ENCODE measurements around the gene DLL1. TPM values are rescaled to one million over a fixed set of nuclear protein-coding genes. Genes with fewer than 3 reads are reported as not detected.
A peak's percentile ranks its signal among the peaks of the same experiment; 100 is the strongest.
"Not testable (repeated sequence)": the region's sequence is repeated elsewhere in the genome, so short reads cannot be mapped to it uniquely, and the experiment has no call there.

The DLL1 gene
- polyA plus RNA-seq, 3 donors: 0.17 TPM; not detected in 2

DNA sequence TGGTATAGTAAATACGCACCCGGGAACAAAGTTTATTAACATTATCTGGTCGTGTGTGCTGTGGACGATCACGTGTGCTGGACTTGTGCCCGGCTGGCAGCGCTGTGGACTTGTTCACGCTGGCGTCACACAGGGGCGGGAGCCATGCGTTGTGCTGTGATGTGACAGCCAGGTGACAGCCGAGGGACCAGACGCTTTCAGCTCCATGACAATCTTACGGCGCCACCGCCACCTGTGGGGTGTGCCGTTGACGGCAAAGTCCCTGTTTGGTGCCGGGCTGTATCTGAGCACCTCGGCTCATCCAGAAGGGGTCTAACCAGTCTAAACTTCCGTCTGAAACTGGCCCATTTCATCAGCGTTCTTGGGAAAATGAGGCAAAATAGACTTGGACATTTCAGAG, 25.2 kb downstream of the DLL1 start:
- no peak for DNase-seq
- Mint-ChIP-seq H3K4me3 (no peak overlapping the region), H3K4me1 (peaks cover 13% of the 10 kb centered on the region), H3K27me3 (ENCODE audit: low read depth in 3 of 3) (peaks cover 18 to 28% (median 21%) of the 10 kb centered on the region in 3 donors), H3K9me3 (peaks cover 0 to 2% (median 0%) of the 10 kb centered on the region in 7 donors), H3K27ac (peak overlapping the region in 3 of 7 donors; percentile 26 to 88 (median 59)), H3K36me3 (no peaks in the 10 kb centered on the region)
- Histone ChIP-seq H3K9me3 (replicated peaks in 1 of 2; ENCODE audit: control insufficient read depth in 1 of 2, insufficient read depth in 1 of 2, low read length in 2 of 2) (no peaks in the 10 kb centered on the region), H3K4me3 (replicated peaks in 1 of 3; ENCODE audit: low read depth in 2 of 3, low read length in 3 of 3) (no peak overlapping the region), H3K4me2 (replicated peaks; ENCODE audit: extremely low read depth, low read length, poor library complexity, severe bottlenecking) (no peak overlapping the region), H3K27ac (ENCODE audit: low read depth in 1 of 2, low read length in 2 of 2) (peak overlapping the region; percentile 7 to 50), H2AFZ (ENCODE audit: insufficient read depth, low read depth, low read length, poor library complexity, severe bottlenecking) (peak overlapping the region; percentile 65), H3K4me1 (ENCODE audit: control insufficient read depth in 1 of 2, insufficient read depth in 2 of 2, low read length in 2 of 2) (peaks cover 12 to 14% of the 10 kb centered on the region in 2 donors), H4K20me1 (ENCODE audit: insufficient read depth, low read length) (no peaks in the 10 kb centered on the region), H3K79me2 (ENCODE audit: insufficient read depth, low read length) (no peaks in the 10 kb centered on the region), H3K27me3 (ENCODE audit: control insufficient read depth in 2 of 2, insufficient read depth in 2 of 2, low read length in 2 of 2) (peaks cover 0 to 3% of the 10 kb centered on the region in 2 donors), H3K36me3 (replicated peaks in 1 of 2; ENCODE audit: control insufficient read depth in 1 of 2, insufficient read depth in 2 of 2, low read length in 2 of 2) (no peaks in the 10 kb centered on the region), H3K9ac (ENCODE audit: insufficient read depth, low read length, poor library complexity, severe bottlenecking) (no peak overlapping the region)
- intact Hi-C loops (cut with micrococcal nuclease): no loop called here
- TF ChIP-seq, protein P1, sequence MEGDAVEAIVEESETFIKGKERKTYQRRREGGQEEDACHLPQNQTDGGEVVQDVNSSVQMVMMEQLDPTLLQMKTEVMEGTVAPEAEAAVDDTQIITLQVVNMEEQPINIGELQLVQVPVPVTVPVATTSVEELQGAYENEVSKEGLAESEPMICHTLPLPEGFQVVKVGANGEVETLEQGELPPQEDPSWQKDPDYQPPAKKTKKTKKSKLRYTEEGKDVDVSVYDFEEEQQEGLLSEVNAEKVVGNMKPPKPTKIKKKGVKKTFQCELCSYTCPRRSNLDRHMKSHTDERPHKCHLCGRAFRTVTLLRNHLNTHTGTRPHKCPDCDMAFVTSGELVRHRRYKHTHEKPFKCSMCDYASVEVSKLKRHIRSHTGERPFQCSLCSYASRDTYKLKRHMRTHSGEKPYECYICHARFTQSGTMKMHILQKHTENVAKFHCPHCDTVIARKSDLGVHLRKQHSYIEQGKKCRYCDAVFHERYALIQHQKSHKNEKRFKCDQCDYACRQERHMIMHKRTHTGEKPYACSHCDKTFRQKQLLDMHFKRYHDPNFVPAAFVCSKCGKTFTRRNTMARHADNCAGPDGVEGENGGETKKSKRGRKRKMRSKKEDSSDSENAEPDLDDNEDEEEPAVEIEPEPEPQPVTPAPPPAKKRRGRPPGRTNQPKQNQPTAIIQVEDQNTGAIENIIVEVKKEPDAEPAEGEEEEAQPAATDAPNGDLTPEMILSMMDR (IDR thresholded peaks at IDR 0.05): no peak
- WGBS (ENCODE audit: insufficient coverage): 95% methylated on average over 22 of the region's 22 CpGs

DNA sequence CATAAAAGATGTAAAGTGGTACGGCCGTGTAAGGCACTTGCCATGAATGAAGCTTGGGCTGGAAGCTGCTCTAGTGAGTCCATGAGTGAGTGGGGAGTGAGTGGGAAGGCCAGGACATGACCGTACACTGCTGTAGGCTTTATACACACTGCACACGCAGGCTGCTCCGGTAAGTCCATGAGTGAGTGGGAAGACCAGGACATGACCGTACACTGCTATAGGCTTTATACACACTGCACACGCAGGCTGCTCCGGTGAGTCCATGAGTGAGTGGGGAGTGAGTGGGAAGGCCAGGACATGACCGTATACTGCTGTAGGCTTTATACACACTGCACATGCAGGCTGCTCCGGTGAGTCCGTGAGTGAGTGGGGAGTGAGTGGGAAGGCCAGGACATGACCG, 26.2 kb downstream of the DLL1 start:
- H3K9me3 Mint-ChIP-seq; intact Hi-C loops (cut with micrococcal nuclease); H2AFZ ChIP-seq (ENCODE audit: insufficient read depth, low read depth, low read length, poor library complexity, severe bottlenecking); H3K79me2 ChIP-seq (ENCODE audit: insufficient read depth, low read length); H4K20me1 ChIP-seq (ENCODE audit: insufficient read depth, low read length); H3K27ac ChIP-seq (ENCODE audit: low read depth in 1 of 2, low read length in 2 of 2); H3K36me3 ChIP-seq (replicated peaks in 1 of 2; ENCODE audit: control insufficient read depth in 1 of 2, insufficient read depth in 2 of 2, low read length in 2 of 2); H3K4me3 ChIP-seq (replicated peaks in 1 of 3; ENCODE audit: low read depth in 2 of 3, low read length in 3 of 3); H3K27me3 ChIP-seq (ENCODE audit: control insufficient read depth in 2 of 2, insufficient read depth in 2 of 2, low read length in 2 of 2); H3K4me2 ChIP-seq (replicated peaks; ENCODE audit: extremely low read depth, low read length, poor library complexity, severe bottlenecking); H3K36me3 Mint-ChIP-seq; H3K9me3 ChIP-seq (replicated peaks in 1 of 2; ENCODE audit: control insufficient read depth in 1 of 2, insufficient read depth in 1 of 2, low read length in 2 of 2); DNase-seq; H3K27ac Mint-ChIP-seq; H3K4me3 Mint-ChIP-seq; H3K9ac ChIP-seq (ENCODE audit: insufficient read depth, low read length, poor library complexity, severe bottlenecking): not testable (repeated sequence)
- peaks cover 22 to 32% (median 24%) of the 10 kb centered on the region in 3 donors for H3K27me3 Mint-ChIP-seq (ENCODE audit: low read depth in 3 of 3)
- H3K4me1 Mint-ChIP-seq: peaks cover 13% of the 10 kb centered on the region
- peaks cover 12 to 14% of the 10 kb centered on the region in 2 donors for H3K4me1 ChIP-seq (ENCODE audit: control insufficient read depth in 1 of 2, insufficient read depth in 2 of 2, low read length in 2 of 2)
- 100% methylated on average over 4 of the region's 12 CpGs for WGBS (ENCODE audit: insufficient coverage)
